ENCODE data around the gene FGF2. TPM values are rescaled to one million over a fixed set of nuclear protein-coding genes. Genes with fewer than 3 reads are reported as not detected.
"Not testable (repeated sequence)": the region's sequence is repeated elsewhere in the genome, so short reads cannot be mapped to it uniquely, and the experiment has no call there.

FGF2 gene
- total RNA-seq, 1 experiment from 2014 or later, result 13.0 TPM

GRCh38 chr4:122803788-122804208, 22.8 kb upstream of the FGF2 start:
- no peak overlapping the region for H3K27ac ChIP-seq (ENCODE audit: low read depth, low read length, poor library complexity, severe bottlenecking)
- CTCF ChIA-PET, result no interaction called here
- no TSS peak for BruUV-seq (replicated peaks)
- TF ChIP-seq, protein P1, sequence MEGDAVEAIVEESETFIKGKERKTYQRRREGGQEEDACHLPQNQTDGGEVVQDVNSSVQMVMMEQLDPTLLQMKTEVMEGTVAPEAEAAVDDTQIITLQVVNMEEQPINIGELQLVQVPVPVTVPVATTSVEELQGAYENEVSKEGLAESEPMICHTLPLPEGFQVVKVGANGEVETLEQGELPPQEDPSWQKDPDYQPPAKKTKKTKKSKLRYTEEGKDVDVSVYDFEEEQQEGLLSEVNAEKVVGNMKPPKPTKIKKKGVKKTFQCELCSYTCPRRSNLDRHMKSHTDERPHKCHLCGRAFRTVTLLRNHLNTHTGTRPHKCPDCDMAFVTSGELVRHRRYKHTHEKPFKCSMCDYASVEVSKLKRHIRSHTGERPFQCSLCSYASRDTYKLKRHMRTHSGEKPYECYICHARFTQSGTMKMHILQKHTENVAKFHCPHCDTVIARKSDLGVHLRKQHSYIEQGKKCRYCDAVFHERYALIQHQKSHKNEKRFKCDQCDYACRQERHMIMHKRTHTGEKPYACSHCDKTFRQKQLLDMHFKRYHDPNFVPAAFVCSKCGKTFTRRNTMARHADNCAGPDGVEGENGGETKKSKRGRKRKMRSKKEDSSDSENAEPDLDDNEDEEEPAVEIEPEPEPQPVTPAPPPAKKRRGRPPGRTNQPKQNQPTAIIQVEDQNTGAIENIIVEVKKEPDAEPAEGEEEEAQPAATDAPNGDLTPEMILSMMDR (conservative IDR thresholded peaks at IDR 0.05; ENCODE audit: low read depth, low read length), result no peak
- TF ChIP-seq EZH2 (IDR thresholded peaks at IDR 0.05; ENCODE audit: borderline replicate concordance, low read depth, low read length, poor library complexity, severe bottlenecking), result no peak
- H3K27me3 ChIP-seq (replicated peaks; ENCODE audit: insufficient read depth, low read depth, low read length, poor library complexity), result no peaks in the 10 kb centered on the region
- DNase-seq (ENCODE audit: low spot score), result no peak
- POLR2A ChIA-PET (ENCODE audit: low non-redundant PET), result no interaction called here
- no peaks in the 10 kb centered on the region for H3K9me3 ChIP-seq (ENCODE audit: low read depth, low read length, poor library complexity, severe bottlenecking)
- intact Hi-C loops (cut with micrococcal nuclease; ENCODE audit: unreplicated experiment), result no loop called here
- H3K4me1 ChIP-seq (ENCODE audit: insufficient read depth, low read length, poor library complexity, severe bottlenecking), result peaks cover 23% of the 10 kb centered on the region
- H3K4me3 ChIP-seq (ENCODE audit: low read depth, low read length, poor library complexity, severe bottlenecking), result no peak overlapping the region
- H3K36me3 ChIP-seq (ENCODE audit: insufficient read depth, low read length, poor library complexity, severe bottlenecking), result no peaks in the 10 kb centered on the region

GRCh38 chr4:122806981-122807679, 19.5 kb upstream of the FGF2 start:
- CTCF ChIA-PET, result no interaction called here

DNA sequence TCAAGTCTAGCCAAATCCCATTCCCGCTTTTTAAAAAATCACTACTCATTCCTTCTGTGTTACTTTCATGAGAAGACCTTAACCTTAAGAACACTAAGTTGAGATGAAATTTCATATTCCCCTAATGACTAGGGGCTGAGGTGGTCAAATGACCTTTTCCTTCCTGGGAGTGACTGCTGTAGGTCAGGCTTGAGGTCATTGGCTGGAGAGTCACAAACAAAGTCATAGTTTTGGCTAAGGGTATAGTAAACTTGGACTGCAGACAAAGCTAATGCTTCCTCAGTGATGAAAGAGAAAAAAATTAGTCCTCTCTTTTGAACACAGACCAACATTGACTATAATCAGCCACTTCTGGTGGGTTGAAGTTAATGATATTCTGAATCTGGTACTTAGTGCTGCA, 16.0 kb upstream of the FGF2 start:
- Histone ChIP-seq H3K4me1 (ENCODE audit: insufficient read depth, low read length, poor library complexity, severe bottlenecking) (peaks cover 21% of the 10 kb centered on the region), H3K4me3 (ENCODE audit: low read depth, low read length, poor library complexity, severe bottlenecking) (no peak overlapping the region), H3K27me3 (replicated peaks; ENCODE audit: insufficient read depth, low read depth, low read length, poor library complexity) (no peaks in the 10 kb centered on the region), H3K9me3 (ENCODE audit: low read depth, low read length, poor library complexity, severe bottlenecking) (no peaks in the 10 kb centered on the region), H3K36me3 (ENCODE audit: insufficient read depth, low read length, poor library complexity, severe bottlenecking) (no peaks in the 10 kb centered on the region), H3K27ac (ENCODE audit: low read depth, low read length, poor library complexity, severe bottlenecking) (no peak overlapping the region)
- POLR2A ChIA-PET (ENCODE audit: low non-redundant PET), result no interaction called here
- TF ChIP-seq, protein P1 (conservative IDR thresholded peaks at IDR 0.05; ENCODE audit: low read depth, low read length), result no peak
- no peak for TF ChIP-seq EZH2 (IDR thresholded peaks at IDR 0.05; ENCODE audit: borderline replicate concordance, low read depth, low read length, poor library complexity, severe bottlenecking)
- CTCF ChIA-PET, result no interaction called here
- intact Hi-C loops (cut with micrococcal nuclease; ENCODE audit: unreplicated experiment), result no loop called here
- no peak for DNase-seq (ENCODE audit: low spot score)
- no TSS peak for BruUV-seq (replicated peaks)

More at GRCh38 chr4:122806981-122807679, 19.5 kb upstream of the FGF2 start:
- no TSS peak for BruUV-seq (replicated peaks)
- POLR2A ChIA-PET (ENCODE audit: low non-redundant PET), result no interaction called here
- H3K4me3 ChIP-seq (ENCODE audit: low read depth, low read length, poor library complexity, severe bottlenecking), result no peak overlapping the region
- H3K4me1 ChIP-seq (ENCODE audit: insufficient read depth, low read length, poor library complexity, severe bottlenecking), result peaks cover 21% of the 10 kb centered on the region
- intact Hi-C loops (cut with micrococcal nuclease; ENCODE audit: unreplicated experiment), result no loop called here
- no peaks in the 10 kb centered on the region for H3K27me3 ChIP-seq (replicated peaks; ENCODE audit: insufficient read depth, low read depth, low read length, poor library complexity)
- TF ChIP-seq, protein P1 (conservative IDR thresholded peaks at IDR 0.05; ENCODE audit: low read depth, low read length), result no peak
- no peak for TF ChIP-seq EZH2 (IDR thresholded peaks at IDR 0.05; ENCODE audit: borderline replicate concordance, low read depth, low read length, poor library complexity, severe bottlenecking)
- peak overlapping the region; percentile 43 for H3K27ac ChIP-seq (ENCODE audit: low read depth, low read length, poor library complexity, severe bottlenecking)
- H3K9me3 ChIP-seq (ENCODE audit: low read depth, low read length, poor library complexity, severe bottlenecking), result no peaks in the 10 kb centered on the region
- no peaks in the 10 kb centered on the region for H3K36me3 ChIP-seq (ENCODE audit: insufficient read depth, low read length, poor library complexity, severe bottlenecking)
- peak; percentile 85 for DNase-seq (ENCODE audit: low spot score)

GRCh38 chr4:122811781-122812180, 14.8 kb upstream of the FGF2 start:
- intact Hi-C loops (cut with micrococcal nuclease; ENCODE audit: unreplicated experiment); BruUV-seq (replicated peaks); POLR2A ChIA-PET (ENCODE audit: low non-redundant PET); H3K9me3 ChIP-seq (ENCODE audit: low read depth, low read length, poor library complexity, severe bottlenecking); DNase-seq (ENCODE audit: low spot score); H3K4me3 ChIP-seq (ENCODE audit: low read depth, low read length, poor library complexity, severe bottlenecking); H3K36me3 ChIP-seq (ENCODE audit: insufficient read depth, low read length, poor library complexity, severe bottlenecking); CTCF ChIA-PET; H3K27me3 ChIP-seq (replicated peaks; ENCODE audit: insufficient read depth, low read depth, low read length, poor library complexity); H3K27ac ChIP-seq (ENCODE audit: low read depth, low read length, poor library complexity, severe bottlenecking): not testable (repeated sequence)
- peaks cover 15% of the 10 kb centered on the region for H3K4me1 ChIP-seq (ENCODE audit: insufficient read depth, low read length, poor library complexity, severe bottlenecking)

DNA sequence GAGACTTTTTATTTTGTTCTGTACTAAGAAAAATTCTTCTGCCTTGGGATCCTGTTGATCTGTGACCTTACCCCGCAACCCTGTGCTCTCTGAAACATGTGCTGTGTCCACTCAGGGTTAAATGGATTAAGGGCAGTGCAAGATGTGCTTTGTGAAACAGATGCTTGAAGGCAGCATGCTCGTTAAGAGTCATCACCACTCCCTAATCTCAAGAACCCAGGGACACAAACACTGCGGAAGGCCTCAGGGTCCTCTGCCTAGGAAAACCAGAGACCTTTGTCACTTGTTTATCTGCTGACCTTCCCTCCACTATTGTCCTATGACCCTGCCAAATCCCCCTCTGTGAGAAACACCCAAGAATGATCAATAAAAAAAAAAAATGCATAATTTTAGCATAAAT, 13.8 kb upstream of the FGF2 start:
- H3K36me3 ChIP-seq (ENCODE audit: insufficient read depth, low read length, poor library complexity, severe bottlenecking); DNase-seq (ENCODE audit: low spot score); intact Hi-C loops (cut with micrococcal nuclease; ENCODE audit: unreplicated experiment); H3K9me3 ChIP-seq (ENCODE audit: low read depth, low read length, poor library complexity, severe bottlenecking); POLR2A ChIA-PET (ENCODE audit: low non-redundant PET); CTCF ChIA-PET; H3K4me1 ChIP-seq (ENCODE audit: insufficient read depth, low read length, poor library complexity, severe bottlenecking); BruUV-seq (replicated peaks); H3K27ac ChIP-seq (ENCODE audit: low read depth, low read length, poor library complexity, severe bottlenecking); H3K27me3 ChIP-seq (replicated peaks; ENCODE audit: insufficient read depth, low read depth, low read length, poor library complexity); H3K4me3 ChIP-seq (ENCODE audit: low read depth, low read length, poor library complexity, severe bottlenecking): not testable (repeated sequence)
